HepG2 (cell line): Measurements from ENCODE around the gene RAPGEFL1. TPM values are rescaled to one million over a fixed set of nuclear protein-coding genes. Genes with fewer than 3 reads are reported as not detected.

Source experiments
- ATAC-seq: fragments of 200-7000 bp; cut with Tn5 transposase; 3 replicates; pipeline ENCODE4 v1.9.1; 2020; ENCODE audit warnings: mild to moderate bottlenecking, moderate library complexity
- BruUV-seq: library from RNA; stranded (reverse); fragments of 400-500 nt; replicated peaks from 2 replicates; lab custom pipeline; 2021; lab: Mats Ljungman, UMichigan
- CTCF ChIA-PET: fragments of 300-600 bp; formaldehyde crosslinking; extraction: SDS; loops from one replicate; lab custom pipeline; 2021; ENCODE audit warnings: low total read pairs, inconsistent platforms, low intra/inter-chr PET ratio; lab: Yijun Ruan, JAX
- POLR2A ChIA-PET: fragments of 350-600 bp; sonication (Branson Sonifier 250); formaldehyde crosslinking; loops from one replicate; lab custom pipeline; 2020; ENCODE audit warnings: antibody characterized with exemption, inconsistent platforms; lab: Yijun Ruan, JAX
- DNase-seq: peaks from one replicate; pipeline ENCODE4 v3.0.0-alpha.2; 2015; ENCODE audit warnings: low spot score
- FAIRE-seq: peaks from 3 replicates; lab custom pipeline; 2011; peaks lifted over from hg19 to GRCh38; lab: Jason Lieb, UNC
- H2AFZ ChIP-seq: one replicate; pipeline ENCODE4 v1.6.1; 2011; ENCODE audit warnings: low read length, inconsistent platforms
- H3K27ac ChIP-seq: fragments of 300-600 bp; 3 replicates; pipeline ENCODE4 v1.8.0; 2011; ENCODE audit warnings: mixed run types, mild to moderate bottlenecking, mixed read lengths, low read length, inconsistent platforms; ENCODE audit not compliant: insufficient read depth; ENCODE audit errors: extremely low read length
- H3K27me3 ChIP-seq, 2 experiments: fragments of 200-600 bp in 1 of 2; 2 replicates in 1 of 2; 3 replicates in 1 of 2; pipeline versions ENCODE4 v1.6.0 to v1.8.0; 2011; ENCODE audit warnings: low read length in 2 of 2, mild to moderate bottlenecking in 2 of 2, moderate library complexity in 2 of 2, inconsistent platforms in 1 of 2; ENCODE audit not compliant: insufficient read depth in 2 of 2, control insufficient read depth in 1 of 2
- H3K36me3 ChIP-seq, 2 experiments: fragments of 200-600 bp in 1 of 2; replicated peaks in 1 of 2; 2 replicates in 1 of 2; 3 replicates in 1 of 2; pipeline versions ENCODE4 v1.5.1 to v1.8.0; 2011; ENCODE audit warnings: low read length in 2 of 2, inconsistent platforms in 1 of 2; ENCODE audit not compliant: insufficient read depth in 2 of 2, control insufficient read depth in 1 of 2
- H3K4me1 ChIP-seq: 2 replicates; pipeline ENCODE4 v1.5.1; 2012; ENCODE audit warnings: low read length, inconsistent platforms; ENCODE audit not compliant: insufficient read depth
- H3K4me2 ChIP-seq: 2 replicates; pipeline ENCODE4 v1.6.0; 2011; ENCODE audit warnings: low read depth, low read length, inconsistent platforms
- H3K4me3 ChIP-seq, 3 experiments: fragments of 200-600 bp in 1 of 3; sonication (generic), shearing (Covaris generic) in 1 of 3; replicated peaks in 1 of 3; 2 replicates each; pipeline ENCODE4 v1.5.1; 2011 to 2016; ENCODE audit warnings: low read length in 3 of 3, inconsistent platforms in 2 of 3, low read depth in 2 of 3, mild to moderate bottlenecking in 2 of 3, control low read depth in 1 of 3, mixed read lengths in 1 of 3; ENCODE audit not compliant: insufficient read depth in 1 of 3
- H3K79me2 ChIP-seq: one replicate; pipeline ENCODE4 v1.6.1; 2011; ENCODE audit warnings: low read length, inconsistent platforms; ENCODE audit not compliant: insufficient read depth
- H3K9ac ChIP-seq: 2 replicates; pipeline ENCODE4 v1.6.0; 2011; ENCODE audit warnings: mild to moderate bottlenecking, low read depth, low read length, inconsistent platforms; ENCODE audit not compliant: insufficient read depth
- H3K9me3 ChIP-seq: 2 replicates; pipeline ENCODE4 v1.5.1; 2012; ENCODE audit warnings: mild to moderate bottlenecking, low read length
- H4K20me1 ChIP-seq: 2 replicates; pipeline ENCODE4 v1.6.0; 2011; ENCODE audit warnings: inconsistent platforms, mild to moderate bottlenecking, low read length, moderate library complexity; ENCODE audit not compliant: insufficient read depth
- CEBPB ChIP-seq: IDR thresholded peaks from 2 replicates; pipeline ENCODE4 v1.6.1; 2011; ENCODE audit warnings: low read depth, low read length, improper control_type of control experiment, borderline replicate concordance
- CEBPG ChIP-seq: IDR thresholded peaks from 2 replicates; pipeline ENCODE4 v1.6.1; 2016
- ETV5 ChIP-seq: IDR thresholded peaks from 2 replicates; pipeline ENCODE4 v1.6.1; 2018; ENCODE audit warnings: missing biosample characterization, missing genetic modification reagents, inconsistent platforms, borderline replicate concordance
- NR3C1 ChIP-seq: sonication (generic); formaldehyde crosslinking; IDR thresholded peaks from 2 replicates; pipeline ENCODE4 v1.4.0; 2020; ENCODE audit warnings: missing genetic modification reagents
- POLR2AphosphoS2 ChIP-seq: IDR thresholded peaks from 2 replicates; pipeline ENCODE4 v1.6.1; 2011; ENCODE audit warnings: low read depth, low read length, improper control_type of control experiment
- POLR2G ChIP-seq: fragments of 200-400 bp; formaldehyde crosslinking; IDR thresholded peaks from 2 replicates; pipeline ENCODE4 v1.6.1; 2018; ENCODE audit warnings: mild to moderate bottlenecking, low read depth, low read length, moderate library complexity
- RARG ChIP-seq: sonication (generic); formaldehyde crosslinking; IDR thresholded peaks from 2 replicates; pipeline ENCODE4 v1.4.0; 2020; ENCODE audit warnings: low read depth, mild to moderate bottlenecking, missing genetic modification reagents
- RBM22 ChIP-seq: fragments of 200-400 bp; formaldehyde crosslinking; optimal IDR thresholded peaks from 2 replicates; pipeline ENCODE3; 2017; ENCODE audit warnings: mild to moderate bottlenecking, low read length, moderate library complexity
- RFX1 ChIP-seq: fragments of 450-650 bp; IDR thresholded peaks from 2 replicates; pipeline ENCODE4 v1.6.1; 2017
- SSRP1 ChIP-seq: IDR thresholded peaks from 2 replicates; pipeline ENCODE4 v1.6.1; 2016; ENCODE audit warnings: control low read depth
- ZNF337 ChIP-seq: sonication (generic); formaldehyde crosslinking; IDR thresholded peaks from 2 replicates; pipeline ENCODE4 v1.5.1; 2020; ENCODE audit warnings: missing genetic modification reagents, low read depth, mild to moderate bottlenecking, borderline replicate concordance
- WGBS: methylation state at CpG from one replicate; pipeline ENCODE4 v1.1.6; 2017; ENCODE audit warnings: low lambda C conversion rate; 5-methylcytosine and 5-hydroxymethylcytosine counted together
- in situ Hi-C: cut with HindIII; loops from 2 replicates; pipeline ENCODE4 v1.10.0; 2017; ENCODE audit warnings: low pct_unique_long_range_greater_than_20kb; ENCODE audit not compliant: extremely low pct_ligation_motif_present
- intact Hi-C: fragments of 100-400 bp; cut with micrococcal nuclease; formaldehyde crosslinking; loops from one replicate; pipeline ENCODE4 v1.10.0; 2022; ENCODE audit not compliant: unreplicated experiment
- polyA plus RNA-seq, 8 experiments: library from polyadenylated mRNA; depleted of rRNA in 3 of 8; stranded (reverse) in 7 of 8; unstranded in 1 of 8; fragments of >200 nt; fragmentation: Illumina TruSeq in 4 of 8; extraction: Trizol in 4 of 8; gene quantifications; 2 replicates each; pipeline versions ENCODE4 v1.2.1 to v1.2.3, GENCODE V29; 2011 to 2016; ENCODE audit warnings: low read depth in 4 of 8, missing spikeins in 1 of 8, mixed read lengths in 1 of 8; ENCODE audit not compliant: insufficient read depth in 1 of 8
- total RNA-seq, 5 experiments: library from RNA; depleted of rRNA; stranded (reverse); fragments of >200 nt; fragmentation: Illumina TruSeq; extraction: Trizol; gene quantifications; 2 replicates each; pipeline ENCODE4 v1.2.3, GENCODE V29; 2016; ENCODE audit warnings: low read depth in 1 of 5

Gene RAPGEFL1
- total and polyA plus RNA-seq, 2 of the 13 experiments (the other 11 are each of a cell fraction or from before 2014, with no cell fraction given) = 4.5 to 7.8 TPM

DNA sequence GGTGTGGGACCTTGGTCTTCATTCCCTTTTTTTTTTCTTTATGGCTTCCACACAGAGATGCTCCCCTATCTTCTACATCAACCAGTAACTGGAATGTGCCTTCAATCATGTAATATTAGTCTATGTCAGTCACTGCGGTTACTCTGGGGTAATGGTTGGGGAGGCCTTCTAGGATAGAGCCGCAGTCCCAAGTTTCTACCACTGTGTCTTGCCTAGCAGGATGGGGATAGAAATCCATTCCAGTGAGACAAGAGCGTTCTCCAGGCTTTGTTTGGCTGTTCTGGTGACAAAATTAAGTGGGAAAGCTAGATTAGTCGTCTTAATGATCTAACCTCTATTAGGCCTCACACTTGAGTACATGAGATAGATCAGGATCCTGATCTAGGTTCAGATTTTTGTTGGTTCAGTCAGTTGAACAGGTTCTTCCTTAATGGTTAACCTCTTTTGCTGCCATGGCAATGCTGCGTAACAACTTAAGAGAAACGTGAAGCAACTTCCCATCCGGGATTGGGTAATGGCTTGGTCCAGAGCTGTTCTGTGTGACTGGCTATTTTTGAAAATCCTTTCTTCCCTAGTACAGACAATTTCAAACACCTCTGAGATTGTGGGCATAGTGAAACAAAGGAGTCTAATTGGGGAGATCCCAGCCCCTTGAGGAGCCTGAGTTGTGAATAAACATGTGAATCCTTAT lies 46.8 kb upstream of the RAPGEFL1 start:
- FAIRE-seq (no peak), ATAC-seq (no peak), DNase-seq (no peak)
- no peak overlapping the region for H3K4me3 ChIP-seq
- H3K36me3 ChIP-seq = peaks cover 34 to 87% of the 10 kb centered on the region in 2 experiments
- BruUV-seq = no TSS peak
- H3K9me3 ChIP-seq = no peaks in the 10 kb centered on the region
- no peak overlapping the region for H3K9ac ChIP-seq
- POLR2A ChIA-PET = interaction anchor here (4.9 to 8.8 kb wide), 2 partner anchors 9 to 17 kb away, joined by 36 to 62 read pairs; partner anchors contain the start of gene CASC3
- in situ Hi-C loops = no loop called here
- H3K27ac ChIP-seq = peak overlapping the region; percentile 3
- WGBS = 91% methylated on average over 7 of the region's 7 CpGs
- H3K4me1 ChIP-seq = peaks cover 23% of the 10 kb centered on the region
- peaks cover 3% of the 10 kb centered on the region for H4K20me1 ChIP-seq
- H3K4me2 ChIP-seq = no peak overlapping the region
- H3K27me3 ChIP-seq = no peaks in the 10 kb centered on the region
- no peak overlapping the region for H2AFZ ChIP-seq
- CTCF ChIA-PET = no interaction called here
- TF ChIP-seq RARG (CRISPR knock-in tag) (no peak), RBM22 (peak; percentile 89), POLR2G (peak; percentile 46; the same call in 1 of the 2 replicates), ZNF337 (CRISPR knock-in tag) (no peak), CEBPG (CRISPR knock-in tag) (0 out of 2 replicates have a peak, but pooled peaks have one; percentile 8), NR3C1 (no peak), CEBPB (peak; percentile 78), RFX1 (peak; percentile 40), SSRP1 (CRISPR knock-in tag) (0 out of 2 replicates have a peak, but pooled peaks have one; percentile 28)
- TF ChIP-seq, all 625 proteins: peak for 6
- peaks cover 12% of the 10 kb centered on the region for H3K79me2 ChIP-seq
- intact Hi-C loops = no loop called here

DNA sequence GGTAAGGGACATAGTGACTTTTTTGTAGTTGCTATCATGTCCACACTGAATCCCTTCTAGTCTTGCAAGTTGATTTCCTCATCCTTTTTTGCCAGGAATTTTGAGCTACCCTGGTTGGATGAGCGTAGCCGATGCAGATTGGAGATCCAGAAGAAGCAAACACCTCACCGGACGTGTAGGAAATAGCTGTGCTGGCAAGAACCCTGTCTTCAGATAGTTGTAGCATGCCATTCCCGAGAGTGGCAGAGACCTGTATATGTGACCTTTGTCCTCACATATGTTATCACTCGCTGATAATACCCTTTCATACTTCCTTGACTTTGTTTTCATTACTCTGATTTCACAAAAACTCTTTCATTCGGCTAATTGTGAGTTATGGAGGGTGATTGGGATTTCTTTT lies 43.1 kb upstream of the RAPGEFL1 start:
- Histone ChIP-seq H3K4me2 (no peak overlapping the region), H3K9me3 (no peaks in the 10 kb centered on the region), H3K27ac (no peak overlapping the region), H3K79me2 (peaks cover 5% of the 10 kb centered on the region), H3K36me3 (peaks cover 28 to 76% of the 10 kb centered on the region in 2 experiments), H3K9ac (no peak overlapping the region), H3K4me1 (peaks cover 34% of the 10 kb centered on the region), H3K27me3 (no peaks in the 10 kb centered on the region), H3K4me3 (no peak overlapping the region), H4K20me1 (no peaks in the 10 kb centered on the region), H2AFZ (no peak overlapping the region)
- ChIA-PET CTCF (no interaction called here), POLR2A (interaction anchor here (0.7 to 8.8 kb wide), 8 partner anchors 8 to 35 kb away, joined by 3 to 62 read pairs (median 8); partner anchors contain the start of gene NR1D1)
- WGBS = 90% methylated on average over 7 of the region's 7 CpGs
- no peak for DNase-seq
- intact Hi-C loops = no loop called here
- FAIRE-seq = no peak
- BruUV-seq = no TSS peak
- ATAC-seq = no peak
- TF ChIP-seq POLR2AphosphoS2 = 0 out of 2 replicates have a peak, but pooled peaks have one; percentile 11
- TF ChIP-seq ETV5 = no peak
- TF ChIP-seq, all 625 proteins: peak for 1
- in situ Hi-C loops = no loop called here
